ENCODE results near the gene RAB11A. TPM values are rescaled to one million over a fixed set of nuclear protein-coding genes. Genes with fewer than 3 reads are reported as not detected.
A peak's percentile ranks its signal among the peaks of the same experiment; 100 is the strongest.

RAB11A gene
- total RNA-seq, 1 experiment from 2014 or later: 253 TPM

- peak; percentile 75 for DNase-seq (ENCODE audit: low spot score)
Observed at GRCh38 chr15:65939901-65940617, 70.8 kb downstream of the RAB11A start.

GRCh38 chr15:65940618-65940909, 71.3 kb downstream of the RAB11A start:
- DNase-seq (ENCODE audit: low spot score): peak; percentile 27

Other genes with a start within 250 kb of the RAB11A start
- 3.8 and 3.9 TPM in 2 replicates for gene SLC24A1, start 247.6 kb upstream of the RAB11A start, total RNA-seq (2014; rRNA removed; shearing (Covaris generic))
- gene DENND4A, start 77.2 kb upstream of the RAB11A start, total RNA-seq (2014; rRNA removed; shearing (Covaris generic)): 5.4 and 7.2 TPM in 2 replicates